OCI-LY7 (cell line): ENCODE data around the gene EPS8L3. TPM values are rescaled to one million over a fixed set of nuclear protein-coding genes. Genes with fewer than 3 reads are reported as not detected.

Experiments used
- BruUV-seq: library from RNA; stranded (reverse); fragments of 400-500 nt; replicated peaks from 2 replicates; lab custom pipeline; 2021; lab: Mats Ljungman, UMichigan
- CTCF ChIA-PET: fragments of 300-600 bp; sonication (Branson Sonifier 250); formaldehyde crosslinking; loops from one replicate; lab custom pipeline; 2022; ENCODE audit warnings: antibody characterized with exemption; ENCODE audit not compliant: unreplicated experiment; lab: Charles Lee
- POLR2A ChIA-PET: fragments of 300-600 bp; sonication (Branson Sonifier 250); formaldehyde crosslinking; loops from one replicate; lab custom pipeline; 2022; ENCODE audit warnings: antibody characterized with exemption; lab: Charles Lee
- DNase-seq: peaks from one replicate; pipeline ENCODE4 v3.0.0-alpha.2; 2015; ENCODE audit warnings: low spot score
- H2AFZ ChIP-seq: fragments of 200-600 bp; sonication (generic), shearing (Covaris generic); 2 replicates; pipeline ENCODE4 v1.6.1; 2014; ENCODE audit warnings: mild to moderate bottlenecking, antibody characterized with exemption, low read length, moderate library complexity
- H3K27ac ChIP-seq: fragments of 200-600 bp; sonication (generic); 2 replicates; pipeline ENCODE4 v1.5.1; 2014; ENCODE audit warnings: mixed run types, low read depth, mild to moderate bottlenecking, moderate library complexity, low read length, inconsistent platforms; ENCODE audit not compliant: poor library complexity, severe bottlenecking
- H3K36me3 ChIP-seq: fragments of 200-600 bp; sonication (generic); 2 replicates; pipeline ENCODE4 v1.6.1; 2014; ENCODE audit warnings: mild to moderate bottlenecking, antibody characterized with exemption, low read length, moderate library complexity, mixed read lengths; ENCODE audit not compliant: insufficient read depth
- H3K4me1 ChIP-seq: fragments of 200-600 bp; sonication (generic); 2 replicates; pipeline ENCODE4 v1.5.1; 2014; ENCODE audit warnings: mild to moderate bottlenecking, low read length; ENCODE audit not compliant: insufficient read depth, poor library complexity, severe bottlenecking
- H3K4me2 ChIP-seq: fragments of 200-600 bp; sonication (generic); 2 replicates; pipeline ENCODE4 v1.6.1; 2014; ENCODE audit warnings: mild to moderate bottlenecking, low read length
- H3K4me3 ChIP-seq: fragments of 200-600 bp; sonication (generic); 2 replicates; pipeline ENCODE4 v1.5.1; 2014; ENCODE audit warnings: mild to moderate bottlenecking, low read depth, low read length; ENCODE audit not compliant: poor library complexity, severe bottlenecking
- H3K79me2 ChIP-seq: fragments of 200-600 bp; sonication (generic); 2 replicates; pipeline ENCODE4 v1.6.1; 2016; ENCODE audit warnings: low read depth, mild to moderate bottlenecking, low read length, moderate library complexity, mixed read lengths; ENCODE audit not compliant: insufficient read depth
- H3K9me2 ChIP-seq: fragments of 200-600 bp; sonication (generic); 2 replicates; pipeline ENCODE4 v1.6.1; 2016; ENCODE audit warnings: mild to moderate bottlenecking, low read length, mixed read lengths; ENCODE audit not compliant: insufficient read depth
- H3K9me3 ChIP-seq: fragments of 200-600 bp; sonication (generic); 2 replicates; pipeline ENCODE4 v1.6.1; 2014; ENCODE audit warnings: mild to moderate bottlenecking, mixed run types, low read length, mixed read lengths
- H4K20me1 ChIP-seq: fragments of 200-600 bp; sonication (generic); 2 replicates; pipeline ENCODE4 v1.6.1; 2014; ENCODE audit warnings: mild to moderate bottlenecking, antibody characterized with exemption, low read length, moderate library complexity, mixed read lengths; ENCODE audit not compliant: insufficient read depth
- CTCF ChIP-seq: fragments of 200-600 bp; sonication (generic); conservative IDR thresholded peaks from 2 replicates; pipeline ENCODE4 v1.5.1; 2014; ENCODE audit warnings: mild to moderate bottlenecking, antibody characterized with exemption, low read length, moderate library complexity, mixed read lengths
- EZH2phosphoT487 ChIP-seq: fragments of 200-600 bp; sonication (generic); IDR thresholded peaks from 2 replicates; pipeline ENCODE4 v1.6.1; 2018; ENCODE audit warnings: low read depth, borderline replicate concordance, mild to moderate bottlenecking, mixed run types, antibody characterized with exemption, low read length, moderate library complexity, mixed read lengths
- intact Hi-C: fragments of 100-400 bp; cut with micrococcal nuclease; formaldehyde crosslinking; loops from one replicate; pipeline ENCODE4 v1.10.0; 2022; ENCODE audit not compliant: unreplicated experiment
- total RNA-seq, 2 experiments: library from RNA; depleted of rRNA in 1 of 2; stranded (reverse); fragments of >200 nt in 1 of 2; shearing (Covaris generic) in 1 of 2; gene quantifications; 2 replicates each; pipeline ENCODE4 v1.2.3, GENCODE V29; 2014 to 2022

EPS8L3 gene
- total RNA-seq, 2 experiments from 2014 or later, result not detected

DNA sequence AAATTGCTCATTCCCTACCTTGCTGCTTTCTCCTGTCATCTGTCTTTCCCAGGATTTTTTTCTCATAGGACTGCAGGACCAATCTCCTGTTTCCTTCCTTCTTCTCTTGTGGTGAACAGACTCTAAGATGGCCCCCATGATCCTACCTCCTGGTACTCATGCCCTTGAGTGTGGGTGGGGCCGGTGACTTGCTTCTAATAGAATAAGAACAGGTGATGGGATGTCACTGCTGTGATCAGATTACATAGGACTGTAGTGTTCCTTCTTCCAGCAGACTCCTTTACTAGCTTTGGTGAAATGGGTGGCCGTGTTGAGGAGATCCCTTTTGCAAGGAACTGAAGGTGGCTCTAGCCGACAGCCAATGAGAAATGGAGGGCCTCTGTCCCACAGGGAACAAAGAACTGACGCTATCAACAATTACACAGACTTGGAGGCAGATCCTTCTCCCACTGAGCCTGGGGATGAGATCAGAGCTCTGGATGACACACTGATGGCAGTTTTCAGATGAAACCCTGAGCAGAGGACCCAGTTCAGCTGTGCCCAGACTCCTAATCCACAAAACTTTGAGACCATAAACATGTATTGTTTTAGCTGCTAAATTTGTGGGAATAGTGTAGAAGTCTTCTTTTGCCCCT, 30.4 kb downstream of the EPS8L3 start:
- no peak overlapping the region for H3K4me3 ChIP-seq
- no peaks in the 10 kb centered on the region for H3K4me1 ChIP-seq
- H3K9me2 ChIP-seq, result no peaks in the 10 kb centered on the region
- no peak overlapping the region for H3K27ac ChIP-seq
- H3K9me3 ChIP-seq, result no peaks in the 10 kb centered on the region
- BruUV-seq, result no TSS peak
- intact Hi-C loops, result no loop called here
- TF ChIP-seq EZH2phosphoT487 (no peak), CTCF (no peak)
- ChIA-PET POLR2A (no interaction called here), CTCF (no interaction called here)
- H3K4me2 ChIP-seq, result no peak overlapping the region
- H3K36me3 ChIP-seq, result no peaks in the 10 kb centered on the region
- H2AFZ ChIP-seq, result no peak overlapping the region
- no peak for DNase-seq
- H4K20me1 ChIP-seq, result no peaks in the 10 kb centered on the region
- H3K79me2 ChIP-seq, result no peaks in the 10 kb centered on the region

DNA sequence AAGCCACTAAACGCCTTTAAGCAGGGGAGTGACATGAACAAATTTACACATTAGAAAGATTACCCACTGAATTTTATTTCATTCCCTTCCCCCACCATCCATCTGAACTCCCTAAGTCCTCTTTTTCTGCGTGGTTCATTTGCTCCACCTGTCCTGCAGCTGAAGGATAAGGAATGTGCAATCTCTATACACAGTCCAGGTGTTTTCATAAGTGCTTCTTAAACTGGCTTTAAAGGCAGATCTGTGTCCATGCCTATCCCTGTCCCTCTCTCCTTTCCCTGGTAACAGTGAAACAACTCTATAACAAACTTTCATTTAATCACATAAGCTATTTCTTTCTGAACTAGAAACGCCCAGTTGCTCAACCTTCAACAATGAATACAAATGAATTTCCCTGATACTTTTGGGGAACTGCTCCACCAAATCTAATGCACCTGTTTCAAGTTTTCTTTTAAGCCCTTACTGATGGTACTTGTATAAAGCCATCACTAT, 31.3 kb downstream of the EPS8L3 start:
- intact Hi-C loops, result no loop called here
- no TSS peak for BruUV-seq
- no peaks in the 10 kb centered on the region for H3K9me3 ChIP-seq
- no peak overlapping the region for H3K27ac ChIP-seq
- H3K36me3 ChIP-seq, result no peaks in the 10 kb centered on the region
- H4K20me1 ChIP-seq, result no peaks in the 10 kb centered on the region
- no peaks in the 10 kb centered on the region for H3K79me2 ChIP-seq
- TF ChIP-seq CTCF, result no peak
- no peak for TF ChIP-seq EZH2phosphoT487
- no peak overlapping the region for H2AFZ ChIP-seq
- CTCF ChIA-PET, result no interaction called here
- DNase-seq, result no peak
- POLR2A ChIA-PET, result no interaction called here
- H3K4me3 ChIP-seq, result no peak overlapping the region
- no peaks in the 10 kb centered on the region for H3K4me1 ChIP-seq
- H3K9me2 ChIP-seq, result no peaks in the 10 kb centered on the region
- H3K4me2 ChIP-seq, result no peak overlapping the region

- H3K36me3 ChIP-seq, result no peaks in the 10 kb centered on the region
- ChIA-PET POLR2A (no interaction called here), CTCF (no interaction called here)
- H3K4me1 ChIP-seq, result no peaks in the 10 kb centered on the region
- no peak overlapping the region for H3K4me2 ChIP-seq
- TF ChIP-seq EZH2phosphoT487, result no peak
- no peak for TF ChIP-seq CTCF
- H3K9me3 ChIP-seq, result no peaks in the 10 kb centered on the region
- no peaks in the 10 kb centered on the region for H3K9me2 ChIP-seq
- no peak for DNase-seq
- BruUV-seq, result no TSS peak
- H2AFZ ChIP-seq, result no peak overlapping the region
- intact Hi-C loops, result no loop called here
- no peaks in the 10 kb centered on the region for H4K20me1 ChIP-seq
- H3K4me3 ChIP-seq, result no peak overlapping the region
- H3K27ac ChIP-seq, result no peak overlapping the region
- no peaks in the 10 kb centered on the region for H3K79me2 ChIP-seq
Measured at GRCh38 chr1:109730666-109731065, 33.1 kb downstream of the EPS8L3 start.
